Activated T-cell treated with anti-CD3 and anti-CD28 coated beads, Interleukin-2, amount 50 U/mL, for 72 hours (primary cell): Measurements from ENCODE around the gene DYNC1I1. TPM values are rescaled to one million over a fixed set of nuclear protein-coding genes. Genes with fewer than 3 reads are reported as not detected.

Experiments
- ATAC-seq, 2 donors: fragments of 150-1000 bp; cut with Tn5 transposase; replicated peaks in 1 of 2; 2 replicates each; pipeline ENCODE4 v1.10.0; 2021; ENCODE audit warnings: moderate library complexity in 2 of 2, mild to moderate bottlenecking in 1 of 2
- DNase-seq, 2 donors: peaks; one replicate each; pipeline ENCODE4 v3.0.0; 2021 to 2022; ENCODE audit warnings: mixed read lengths in 1 of 2
- H3K27ac Mint-ChIP-seq: one replicate; pipeline ENCODE4 v1.8.0; 2022; ENCODE audit warnings: mild to moderate bottlenecking, moderate library complexity, mixed read lengths
- H3K27me3 Mint-ChIP-seq: one replicate; pipeline ENCODE4 v1.8.0; 2022; ENCODE audit warnings: low read depth, mixed read lengths
- H3K36me3 Mint-ChIP-seq, 2 donors: one replicate each; pipeline ENCODE4 v1.8.0; 2022; ENCODE audit warnings: mixed read lengths in 2 of 2, mild to moderate bottlenecking in 1 of 2; ENCODE audit not compliant: insufficient read depth in 2 of 2
- H3K4me1 Mint-ChIP-seq: one replicate; pipeline ENCODE4 v1.8.0; 2022; ENCODE audit warnings: low read depth, mixed read lengths
- H3K4me3 Mint-ChIP-seq, 2 donors: one replicate each; pipeline ENCODE4 v1.8.0; 2022; ENCODE audit warnings: mild to moderate bottlenecking in 2 of 2, mixed read lengths in 2 of 2, moderate library complexity in 2 of 2
- H3K9me3 Mint-ChIP-seq, 2 donors: one replicate each; pipeline ENCODE4 v1.8.0; 2022; ENCODE audit warnings: mixed read lengths in 2 of 2
- total RNA-seq, 2 donors: library from RNA; stranded (reverse); gene quantifications; one replicate each; pipeline ENCODE4 v1.2.3, GENCODE V29; 2022

DYNC1I1 gene
- not detected for total RNA-seq

- ATAC-seq = peak; percentile 48 to 88
- peak; percentile 9 to 38 for DNase-seq
- H3K27me3 Mint-ChIP-seq = peaks cover 22% of the 10 kb centered on the region
These were observed at the start of gene DYNC1I1 for GRCh38 chr7:95772298-95772770. TSS of gene DYNC1I1 (plus strand) at chr7:95772554. CDS start at chr7:95804730, 32,176 bp downstream.

DNA sequence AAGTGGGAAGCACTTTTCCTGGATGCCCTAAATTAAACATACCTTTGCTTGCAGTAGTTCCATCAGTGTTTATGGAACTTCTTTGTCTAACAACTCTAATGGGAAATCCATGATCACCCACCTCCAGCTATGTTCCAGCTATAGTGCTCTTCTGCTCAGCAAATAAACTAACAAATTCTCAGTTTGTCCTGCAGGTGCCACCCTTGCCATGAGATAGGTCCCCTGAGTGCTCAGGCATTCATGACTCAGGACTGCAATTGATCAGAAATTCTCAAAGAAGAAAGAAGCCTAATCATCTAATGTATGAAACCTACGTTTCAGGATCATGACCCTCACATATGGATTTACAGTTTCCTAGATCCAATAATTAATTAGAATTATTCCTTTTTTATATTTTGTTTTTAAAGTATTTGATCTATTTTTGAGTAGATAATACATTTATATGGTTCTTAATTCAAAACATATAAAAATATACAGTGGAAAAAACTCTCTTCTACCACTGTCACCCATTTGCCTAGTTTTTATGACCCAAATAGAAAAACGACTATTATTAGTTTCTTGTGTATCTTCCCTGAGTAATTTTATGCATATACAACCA lies 48.7 kb upstream of the DYNC1I1 start:
- Mint-ChIP-seq H3K27me3 (no peaks in the 10 kb centered on the region), H3K4me3 (no peak overlapping the region), H3K27ac (no peak overlapping the region), H3K9me3 (no peaks in the 10 kb centered on the region), H3K36me3 (no peaks in the 10 kb centered on the region), H3K4me1 (no peaks in the 10 kb centered on the region)
- DNase-seq (peak; percentile 3 to 7), ATAC-seq (no peak)

More at GRCh38 chr7:95772298-95772770, at the start of gene DYNC1I1:
- Mint-ChIP-seq H3K36me3 (no peaks in the 10 kb centered on the region), H3K27ac (no peak within 1 kb of the TSS), H3K4me1 (no peaks in the 10 kb centered on the region), H3K9me3 (no peaks in the 10 kb centered on the region), H3K4me3 (peak within 1 kb of the TSS; percentile 74 to 83)

GRCh38 chr7:95725205-95725604 lies 47.1 kb upstream of the DYNC1I1 start:
- Mint-ChIP-seq H3K4me3 (no peak overlapping the region), H3K4me1 (no peaks in the 10 kb centered on the region), H3K27ac (no peak overlapping the region), H3K9me3 (no peaks in the 10 kb centered on the region), H3K27me3 (no peaks in the 10 kb centered on the region), H3K36me3 (no peaks in the 10 kb centered on the region)
- no peak for DNase-seq
- no peak for ATAC-seq

DNA sequence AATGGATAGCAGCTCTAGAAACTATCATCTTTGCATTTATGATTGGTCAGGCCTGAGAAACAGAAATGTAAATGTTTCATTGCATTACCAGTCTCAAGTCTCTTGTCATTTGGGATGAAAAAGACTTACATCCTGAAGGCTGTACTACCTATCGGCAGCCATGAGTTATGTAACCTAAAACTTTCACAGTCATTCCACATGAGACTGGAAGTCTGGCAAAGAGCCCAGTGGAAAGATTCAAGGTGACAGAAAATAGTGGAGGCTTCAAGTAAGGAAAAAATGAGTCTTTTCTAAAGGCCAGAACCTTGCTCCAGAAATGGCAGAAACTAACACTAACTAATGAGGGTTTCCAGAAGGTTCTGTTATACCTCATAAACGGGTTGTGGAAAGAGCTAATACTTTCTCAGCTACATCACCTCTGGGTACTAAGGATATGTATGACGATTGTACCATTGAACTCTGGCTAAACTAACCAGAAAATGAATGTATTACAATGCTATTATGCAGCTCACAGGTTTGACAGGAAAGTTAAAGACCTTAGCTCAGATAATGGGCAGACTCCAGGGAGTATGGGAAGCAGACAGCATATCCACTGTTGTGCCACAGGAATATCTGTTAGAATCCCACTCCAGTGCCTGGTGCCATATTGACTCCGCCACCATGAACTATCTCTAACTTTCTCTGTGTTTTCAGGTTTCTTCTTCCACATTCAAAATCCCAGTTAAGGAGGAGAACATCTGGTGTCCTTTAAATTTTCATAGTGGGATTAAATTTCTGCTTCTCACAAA lies 41.7 kb upstream of the DYNC1I1 start:
- H3K27me3 Mint-ChIP-seq = no peaks in the 10 kb centered on the region
- DNase-seq = no peak
- H3K4me1 Mint-ChIP-seq = no peaks in the 10 kb centered on the region
- H3K36me3 Mint-ChIP-seq = no peaks in the 10 kb centered on the region
- no peak overlapping the region for H3K4me3 Mint-ChIP-seq
- ATAC-seq = no peak
- no peaks in the 10 kb centered on the region for H3K9me3 Mint-ChIP-seq
- H3K27ac Mint-ChIP-seq = no peak overlapping the region

GRCh38 chr7:95736635-95737034 lies 35.7 kb upstream of the DYNC1I1 start:
- DNase-seq (no peak), ATAC-seq (no peak)
- Mint-ChIP-seq H3K27ac (no peak overlapping the region), H3K4me1 (no peaks in the 10 kb centered on the region), H3K9me3 (no peaks in the 10 kb centered on the region), H3K27me3 (peaks cover 5% of the 10 kb centered on the region), H3K4me3 (no peak overlapping the region), H3K36me3 (no peaks in the 10 kb centered on the region)

- H3K9me3 Mint-ChIP-seq = no peaks in the 10 kb centered on the region
- DNase-seq (no peak), ATAC-seq (no peak)
- H3K27ac Mint-ChIP-seq = no peak overlapping the region
- H3K27me3 Mint-ChIP-seq = peaks cover 5% of the 10 kb centered on the region
- H3K4me1 Mint-ChIP-seq = no peaks in the 10 kb centered on the region
- H3K4me3 Mint-ChIP-seq = no peak overlapping the region
- no peaks in the 10 kb centered on the region for H3K36me3 Mint-ChIP-seq
These were observed 34.4 kb upstream of the DYNC1I1 start for GRCh38 chr7:95737828-95738505.

DNA sequence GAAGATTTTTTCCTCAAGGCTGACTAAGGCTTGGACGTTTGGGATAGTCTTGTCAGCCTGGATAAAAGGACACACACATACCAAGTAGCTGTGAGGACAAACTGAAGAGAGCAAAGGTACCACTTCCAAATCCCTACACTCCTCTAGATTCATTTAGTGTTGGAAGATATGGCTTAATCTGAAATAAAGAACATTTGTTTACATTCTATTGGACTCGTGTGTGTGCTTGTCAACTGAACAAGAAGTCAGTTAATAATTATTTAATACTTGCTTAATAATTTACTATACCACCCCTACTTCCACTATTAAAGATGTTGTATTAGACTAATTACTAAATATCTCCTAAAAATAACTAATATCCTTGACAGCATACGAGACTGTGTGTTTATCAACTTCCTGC lies 23.3 kb upstream of the DYNC1I1 start:
- no peaks in the 10 kb centered on the region for H3K27me3 Mint-ChIP-seq

DNA sequence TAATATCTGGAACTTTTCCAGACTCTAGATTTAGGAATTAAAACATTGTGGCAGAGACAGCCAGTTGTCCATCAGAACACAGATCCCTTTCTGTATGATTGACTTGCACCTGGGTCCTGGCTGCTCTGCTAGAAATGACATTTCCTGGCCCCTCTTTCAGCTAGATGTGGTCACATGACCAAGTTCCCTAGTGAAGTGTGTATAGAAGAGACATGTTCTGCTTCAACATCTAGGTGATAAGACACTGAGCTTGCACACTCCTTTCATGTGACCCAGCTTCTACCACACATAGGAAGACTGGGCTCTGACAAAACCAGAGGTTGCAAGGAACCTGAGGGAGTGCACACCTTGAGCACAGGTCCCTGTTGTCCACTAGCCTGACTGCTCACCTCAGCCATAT lies 22.8 kb upstream of the DYNC1I1 start:
- peaks cover 0 to 4% of the 10 kb centered on the region in 2 donors for H3K9me3 Mint-ChIP-seq
- H3K27ac Mint-ChIP-seq = no peak overlapping the region
- no peaks in the 10 kb centered on the region for H3K36me3 Mint-ChIP-seq
- DNase-seq (no peak), ATAC-seq (no peak)
- no peaks in the 10 kb centered on the region for H3K27me3 Mint-ChIP-seq
- no peaks in the 10 kb centered on the region for H3K4me1 Mint-ChIP-seq
- no peak overlapping the region for H3K4me3 Mint-ChIP-seq

More for the DNA sequence above, 23.3 kb upstream of the DYNC1I1 start:
- Mint-ChIP-seq H3K9me3 (peaks cover 0 to 4% of the 10 kb centered on the region in 2 donors), H3K4me1 (no peaks in the 10 kb centered on the region), H3K4me3 (no peak overlapping the region), H3K36me3 (no peaks in the 10 kb centered on the region), H3K27ac (no peak overlapping the region)
- no peak for ATAC-seq
- no peak for DNase-seq

GRCh38 chr7:95753440-95753839 lies 18.9 kb upstream of the DYNC1I1 start:
- Mint-ChIP-seq H3K27me3 (no peaks in the 10 kb centered on the region), H3K4me1 (no peaks in the 10 kb centered on the region), H3K4me3 (no peak overlapping the region), H3K27ac (no peak overlapping the region), H3K36me3 (no peaks in the 10 kb centered on the region), H3K9me3 (peaks cover 0 to 3% of the 10 kb centered on the region in 2 donors)
- ATAC-seq = no peak
- no peak for DNase-seq

DNA sequence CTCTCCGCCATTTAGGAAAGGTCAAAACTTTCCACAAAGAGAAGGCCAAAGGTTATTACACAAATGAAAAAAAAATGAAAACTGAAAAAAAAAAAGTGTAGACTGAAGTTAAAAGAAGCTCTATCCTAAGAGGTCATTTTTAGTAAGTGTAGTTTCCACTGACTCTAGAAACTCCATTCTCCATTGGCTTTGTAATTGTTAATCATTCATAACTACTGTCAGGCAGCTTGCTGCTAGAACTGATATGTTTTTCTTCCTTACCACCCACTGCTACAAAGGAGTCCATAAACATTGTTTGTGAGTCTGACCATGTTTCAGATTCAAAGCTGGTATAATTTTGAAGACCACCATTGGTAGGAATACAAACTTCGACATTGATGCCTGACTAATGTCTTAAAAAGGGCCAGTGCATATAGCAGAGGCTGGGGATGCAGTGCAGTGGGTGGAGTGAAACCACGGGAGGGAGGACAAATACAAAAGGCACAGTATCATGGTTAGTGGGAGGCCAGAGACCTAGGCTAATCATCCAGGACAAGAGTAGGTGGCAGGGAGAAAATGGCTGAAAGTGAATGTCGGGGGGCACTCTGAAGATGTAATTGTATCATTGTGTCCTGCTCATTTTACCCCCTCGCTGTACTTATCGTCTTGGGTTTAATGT lies 16.9 kb upstream of the DYNC1I1 start:
- Mint-ChIP-seq H3K36me3 (no peaks in the 10 kb centered on the region), H3K4me3 (no peak overlapping the region), H3K27me3 (no peaks in the 10 kb centered on the region), H3K4me1 (no peaks in the 10 kb centered on the region), H3K9me3 (peaks cover 0 to 3% of the 10 kb centered on the region in 2 donors), H3K27ac (no peak overlapping the region)
- ATAC-seq (no peak), DNase-seq (no peak)

- Mint-ChIP-seq H3K4me1 (no peaks in the 10 kb centered on the region), H3K4me3 (no peak overlapping the region), H3K9me3 (no peaks in the 10 kb centered on the region), H3K27ac (no peak overlapping the region), H3K27me3 (no peaks in the 10 kb centered on the region), H3K36me3 (no peaks in the 10 kb centered on the region)
- DNase-seq (no peak), ATAC-seq (no peak)
These were observed 14.2 kb upstream of the DYNC1I1 start for GRCh38 chr7:95758187-95758586.

DNA sequence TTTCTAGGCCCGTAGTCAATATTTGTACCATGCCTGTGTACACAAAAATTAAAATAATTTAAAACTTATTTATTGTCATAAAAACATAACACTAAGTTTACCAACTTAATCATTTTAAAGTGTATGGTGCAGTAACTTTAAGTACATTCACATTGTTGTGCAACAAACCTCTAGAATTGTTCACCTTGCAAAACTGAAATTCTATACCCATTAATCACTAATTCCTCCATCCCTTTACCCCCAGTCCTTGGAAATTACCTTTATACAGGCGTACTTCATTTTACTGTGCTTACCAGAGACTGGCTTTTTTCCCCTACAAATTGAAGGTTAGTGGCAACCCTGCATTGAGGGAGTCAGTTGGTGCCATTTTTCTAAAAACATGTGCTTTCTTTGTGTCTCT lies 6.3 kb upstream of the DYNC1I1 start:
- H3K4me3 Mint-ChIP-seq = no peak overlapping the region
- no peaks in the 10 kb centered on the region for H3K36me3 Mint-ChIP-seq
- H3K4me1 Mint-ChIP-seq = no peaks in the 10 kb centered on the region
- DNase-seq = no peak
- H3K27me3 Mint-ChIP-seq = no peaks in the 10 kb centered on the region
- no peak overlapping the region for H3K27ac Mint-ChIP-seq
- no peaks in the 10 kb centered on the region for H3K9me3 Mint-ChIP-seq
- ATAC-seq = no peak

DNA sequence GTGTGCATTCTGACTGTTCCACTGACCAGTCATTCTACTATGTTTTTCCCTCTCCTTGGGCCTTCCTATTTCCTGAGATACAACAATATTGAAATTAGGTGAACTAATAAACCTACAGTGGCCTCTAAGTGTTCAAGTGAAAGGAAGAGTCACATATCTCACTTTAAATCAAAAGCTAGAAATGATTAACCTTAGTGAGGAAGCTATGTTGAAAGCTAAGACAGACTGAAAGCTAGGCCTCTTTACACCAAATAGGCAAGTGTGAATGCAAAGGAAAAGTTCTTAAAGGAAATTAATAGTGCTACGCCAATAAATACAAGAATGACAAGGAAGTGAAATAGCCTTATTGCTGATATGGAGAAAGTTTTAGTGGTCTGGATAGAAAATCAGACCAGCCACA lies 5.7 kb upstream of the DYNC1I1 start:
- H3K4me3 Mint-ChIP-seq = no peak overlapping the region
- ATAC-seq = no peak
- no peaks in the 10 kb centered on the region for H3K9me3 Mint-ChIP-seq
- peaks cover under 1% of the 10 kb centered on the region for H3K27me3 Mint-ChIP-seq
- no peak for DNase-seq
- no peak overlapping the region for H3K27ac Mint-ChIP-seq
- H3K4me1 Mint-ChIP-seq = no peaks in the 10 kb centered on the region
- no peaks in the 10 kb centered on the region for H3K36me3 Mint-ChIP-seq
